Nephron progenitor cell (in vitro differentiated cells): Measurements from ENCODE around the gene MACROD2.

Experiments
- DNase-seq: peaks from one replicate; pipeline ENCODE4 v3.0.0; 2021
- H3K27ac Mint-ChIP-seq: 2 replicates; pipeline ENCODE4 v1.8.0; 2021; ENCODE audit warnings: mild to moderate bottlenecking, moderate library complexity, mixed read lengths
- H3K27me3 Mint-ChIP-seq: 2 replicates; pipeline ENCODE4 v1.8.0; 2021; ENCODE audit warnings: mild to moderate bottlenecking, low read depth, mixed read lengths; ENCODE audit not compliant: poor library complexity
- H3K36me3 Mint-ChIP-seq: 2 replicates; pipeline ENCODE4 v1.8.0; 2021; ENCODE audit warnings: low read depth, mixed read lengths
- H3K4me1 Mint-ChIP-seq: 2 replicates; pipeline ENCODE4 v1.8.0; 2021; ENCODE audit warnings: mixed read lengths
- H3K4me3 Mint-ChIP-seq: 2 replicates; pipeline ENCODE4 v1.8.0; 2021; ENCODE audit warnings: mild to moderate bottlenecking, moderate library complexity, mixed read lengths
- H3K9me3 Mint-ChIP-seq: 2 replicates; pipeline ENCODE4 v1.8.0; 2021; ENCODE audit warnings: mild to moderate bottlenecking, moderate library complexity, mixed read lengths
- CTCF ChIP-seq: fragments of 200-600 bp; sonication (generic); IDR thresholded peaks from 2 replicates; pipeline ENCODE4 v1.5.0; 2021; ENCODE audit warnings: antibody characterized with exemption

Gene MACROD2

GRCh38 chr20:14343491-14344065, 348.3 kb downstream of the MACROD2 start:
- no peaks in the 10 kb centered on the region for H3K36me3 Mint-ChIP-seq
- no peak overlapping the region for H3K27ac Mint-ChIP-seq
- no peak for DNase-seq
- H3K4me3 Mint-ChIP-seq: no peak overlapping the region
- no peaks in the 10 kb centered on the region for H3K9me3 Mint-ChIP-seq
- TF ChIP-seq CTCF: no peak
- no peaks in the 10 kb centered on the region for H3K4me1 Mint-ChIP-seq
- peaks cover 3% of the 10 kb centered on the region for H3K27me3 Mint-ChIP-seq

GRCh38 chr20:14344746-14345145, 349.4 kb downstream of the MACROD2 start:
- H3K36me3 Mint-ChIP-seq: no peaks in the 10 kb centered on the region
- H3K27ac Mint-ChIP-seq: no peak overlapping the region
- TF ChIP-seq CTCF: no peak
- peaks cover 3% of the 10 kb centered on the region for H3K27me3 Mint-ChIP-seq
- no peaks in the 10 kb centered on the region for H3K4me1 Mint-ChIP-seq
- H3K4me3 Mint-ChIP-seq: no peak overlapping the region
- no peak for DNase-seq
- no peaks in the 10 kb centered on the region for H3K9me3 Mint-ChIP-seq

GRCh38 chr20:14355791-14356190, 360.5 kb downstream of the MACROD2 start:
- H3K9me3 Mint-ChIP-seq: peaks cover 5% of the 10 kb centered on the region
- H3K36me3 Mint-ChIP-seq: no peaks in the 10 kb centered on the region
- no peak overlapping the region for H3K4me3 Mint-ChIP-seq
- TF ChIP-seq CTCF: no peak
- no peak for DNase-seq
- H3K27me3 Mint-ChIP-seq: peaks cover 4% of the 10 kb centered on the region
- H3K4me1 Mint-ChIP-seq: no peaks in the 10 kb centered on the region
- H3K27ac Mint-ChIP-seq: no peak overlapping the region

- Mint-ChIP-seq H3K27me3 (no peaks in the 10 kb centered on the region), H3K27ac (no peak overlapping the region), H3K4me1 (no peaks in the 10 kb centered on the region), H3K36me3 (no peaks in the 10 kb centered on the region), H3K4me3 (no peak overlapping the region), H3K9me3 (peaks cover 8% of the 10 kb centered on the region)
- no peak for TF ChIP-seq CTCF
- DNase-seq: no peak
Observed at GRCh38 chr20:14360416-14360815, 365.1 kb downstream of the MACROD2 start.

GRCh38 chr20:14361509-14362345, 366.4 kb downstream of the MACROD2 start:
- no peaks in the 10 kb centered on the region for H3K4me1 Mint-ChIP-seq
- H3K27me3 Mint-ChIP-seq: no peaks in the 10 kb centered on the region
- DNase-seq: no peak
- TF ChIP-seq CTCF: no peak
- H3K27ac Mint-ChIP-seq: no peak overlapping the region
- peaks cover 18% of the 10 kb centered on the region for H3K9me3 Mint-ChIP-seq
- H3K36me3 Mint-ChIP-seq: no peaks in the 10 kb centered on the region
- H3K4me3 Mint-ChIP-seq: no peak overlapping the region

- Mint-ChIP-seq H3K27me3 (no peaks in the 10 kb centered on the region), H3K9me3 (peaks cover 2% of the 10 kb centered on the region), H3K36me3 (peaks cover under 1% of the 10 kb centered on the region), H3K4me1 (peaks cover 41% of the 10 kb centered on the region), H3K27ac (peak overlapping the region; percentile 48), H3K4me3 (no peak overlapping the region)
- no peak for DNase-seq
- no peak for TF ChIP-seq CTCF
Observed at GRCh38 chr20:14374196-14374595, 378.9 kb downstream of the MACROD2 start.
